GM18909 (cell line): ENCODE results near the gene PTDSS2.
A peak's percentile ranks its signal among the peaks of the same experiment; 100 is the strongest.
"Not testable (repeated sequence)": the region's sequence is repeated elsewhere in the genome, so short reads cannot be mapped to it uniquely, and the experiment has no call there.

ENCODE experiments used
- ATAC-seq: cut with Tn5 transposase; IDR thresholded peaks from one replicate; pipeline ENCODE4 v1.9.1; 2021; ENCODE audit warnings: mild to moderate bottlenecking; ENCODE audit not compliant: unreplicated experiment, poor library complexity

The PTDSS2 gene

DNA sequence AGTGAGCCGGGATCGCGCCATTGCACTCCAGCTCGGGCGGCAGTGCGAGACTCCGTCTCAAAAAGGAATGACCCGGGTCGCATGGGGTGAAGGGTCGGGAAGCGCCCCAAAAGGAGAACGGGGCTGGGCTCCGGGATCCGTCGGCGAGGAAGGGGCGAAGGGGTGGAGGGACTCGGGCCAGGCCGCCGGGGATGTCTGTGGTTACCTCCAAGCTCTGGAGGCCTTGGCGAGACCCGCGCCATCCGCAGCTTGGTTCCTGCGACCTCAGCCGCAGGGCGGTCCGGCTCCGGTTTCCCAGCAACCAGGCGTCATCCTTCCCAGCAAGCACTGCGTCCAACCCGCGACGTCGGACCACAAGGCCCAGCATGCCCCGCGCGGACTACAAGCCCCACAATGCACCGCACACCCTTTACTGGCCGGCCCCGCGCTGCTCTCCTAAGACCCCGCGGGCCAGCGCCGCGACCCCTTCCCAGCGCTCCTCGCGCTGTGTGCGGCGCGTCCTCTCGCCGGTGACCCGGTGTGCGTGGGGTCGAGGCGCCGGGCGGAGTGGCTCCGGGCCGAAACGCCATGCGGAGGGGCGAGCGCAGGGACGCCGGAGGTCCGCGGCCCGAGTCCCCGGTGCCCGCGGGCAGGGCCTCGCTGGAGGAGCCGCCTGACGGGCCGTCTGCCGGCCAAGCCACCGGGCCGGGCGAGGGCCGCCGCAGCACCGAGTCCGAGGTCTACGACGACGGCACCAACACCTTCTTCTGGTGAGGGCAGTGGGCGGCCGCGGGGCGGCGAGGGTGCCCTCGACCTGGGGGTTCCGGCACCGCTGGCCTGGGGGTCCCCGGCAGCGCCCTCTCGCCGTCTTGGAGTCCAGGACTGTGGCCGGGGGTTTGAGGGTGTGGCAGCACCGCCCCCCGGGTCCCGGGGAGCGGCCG, at the start of gene PTDSS2:
TSS of gene PTDSS2 (plus strand) at position 391 of the 920 bp plus-strand sequence. CDS start at position 568, 177 bp downstream.
- ATAC-seq = peak; percentile 82

DNA sequence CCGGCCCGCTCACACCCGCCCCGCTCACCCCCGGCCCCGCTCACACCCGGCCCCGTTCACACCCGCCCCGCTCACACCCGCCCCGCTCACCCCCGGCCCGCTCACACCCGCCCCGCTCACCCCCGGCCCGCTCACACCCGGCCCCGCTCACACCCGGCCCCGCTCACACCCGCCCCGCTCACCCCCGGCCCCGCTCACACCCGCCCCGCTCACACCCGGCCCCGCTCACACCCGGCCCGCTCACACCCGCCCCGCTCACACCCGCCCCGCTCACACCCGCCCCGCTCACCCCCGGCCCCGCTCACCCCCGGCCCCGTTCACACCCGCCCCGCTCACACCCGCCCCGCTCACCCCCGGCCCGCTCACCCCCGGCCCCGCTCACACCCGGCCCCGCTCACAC, 48.9 kb upstream of the PTDSS2 start:
- not testable (repeated sequence) for ATAC-seq

DNA sequence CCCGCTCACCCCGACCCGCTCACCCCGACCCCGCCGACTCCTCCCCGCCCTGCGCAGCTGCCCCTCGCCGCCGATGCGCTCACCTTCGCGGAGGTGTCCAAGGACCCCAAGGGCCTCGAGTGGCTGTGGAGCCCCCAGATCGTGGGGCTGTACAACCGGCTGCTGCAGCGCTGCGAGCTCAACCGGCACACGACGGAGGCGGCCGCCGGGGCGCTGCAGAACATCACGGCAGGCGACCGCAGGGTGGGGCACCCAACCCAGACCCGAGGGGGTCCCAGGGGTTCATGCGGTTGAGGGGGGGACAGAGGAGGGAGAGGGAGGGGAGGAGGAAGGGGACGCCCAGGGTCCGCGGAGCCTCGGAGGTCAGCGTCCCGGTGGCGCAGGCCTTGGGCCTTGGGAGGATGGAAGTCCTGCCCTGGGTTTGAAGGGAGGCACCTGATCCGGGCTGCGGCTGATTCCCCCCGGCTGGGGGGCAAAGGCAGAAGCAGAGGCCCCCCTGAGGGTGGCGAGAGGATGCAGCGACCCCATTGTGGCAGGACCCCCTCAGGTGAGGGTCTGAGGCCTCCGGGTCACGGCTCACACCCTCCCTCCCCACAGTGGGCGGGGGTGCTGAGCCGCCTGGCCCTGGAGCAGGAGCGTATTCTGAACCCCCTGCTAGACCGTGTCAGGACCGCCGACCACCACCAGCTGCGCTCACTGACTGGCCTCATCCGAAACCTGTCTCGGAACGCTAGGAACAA, 46.9 kb upstream of the PTDSS2 start:
- no peak for ATAC-seq

DNA sequence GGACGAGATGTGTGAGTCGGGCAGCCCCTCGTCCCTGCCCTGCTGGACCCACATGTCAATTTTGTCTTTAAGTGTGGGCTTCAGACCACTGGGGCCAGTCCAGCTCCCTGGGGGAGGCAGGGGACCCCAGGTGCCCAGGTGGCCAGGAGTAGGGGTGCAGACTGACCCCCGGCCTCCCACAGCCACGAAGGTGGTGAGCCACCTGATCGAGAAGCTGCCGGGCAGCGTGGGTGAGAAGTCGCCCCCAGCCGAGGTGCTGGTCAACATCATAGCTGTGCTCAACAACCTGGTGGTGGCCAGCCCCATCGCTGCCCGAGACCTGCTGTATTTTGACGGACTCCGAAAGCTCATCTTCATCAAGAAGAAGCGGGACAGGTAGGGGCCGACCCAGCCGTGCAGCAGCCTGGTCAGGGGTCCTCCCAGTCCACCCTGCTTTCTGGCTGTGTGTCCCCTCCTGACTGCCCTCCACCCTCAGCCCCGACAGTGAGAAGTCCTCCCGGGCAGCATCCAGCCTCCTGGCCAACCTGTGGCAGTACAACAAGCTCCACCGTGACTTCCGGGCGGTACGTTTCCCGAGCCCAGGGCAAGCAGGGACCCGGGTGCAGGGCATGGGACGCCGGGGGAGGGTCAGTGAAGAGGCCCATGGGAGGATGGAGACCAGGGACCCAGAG, 46.2 kb upstream of the PTDSS2 start:
- no peak for ATAC-seq

DNA sequence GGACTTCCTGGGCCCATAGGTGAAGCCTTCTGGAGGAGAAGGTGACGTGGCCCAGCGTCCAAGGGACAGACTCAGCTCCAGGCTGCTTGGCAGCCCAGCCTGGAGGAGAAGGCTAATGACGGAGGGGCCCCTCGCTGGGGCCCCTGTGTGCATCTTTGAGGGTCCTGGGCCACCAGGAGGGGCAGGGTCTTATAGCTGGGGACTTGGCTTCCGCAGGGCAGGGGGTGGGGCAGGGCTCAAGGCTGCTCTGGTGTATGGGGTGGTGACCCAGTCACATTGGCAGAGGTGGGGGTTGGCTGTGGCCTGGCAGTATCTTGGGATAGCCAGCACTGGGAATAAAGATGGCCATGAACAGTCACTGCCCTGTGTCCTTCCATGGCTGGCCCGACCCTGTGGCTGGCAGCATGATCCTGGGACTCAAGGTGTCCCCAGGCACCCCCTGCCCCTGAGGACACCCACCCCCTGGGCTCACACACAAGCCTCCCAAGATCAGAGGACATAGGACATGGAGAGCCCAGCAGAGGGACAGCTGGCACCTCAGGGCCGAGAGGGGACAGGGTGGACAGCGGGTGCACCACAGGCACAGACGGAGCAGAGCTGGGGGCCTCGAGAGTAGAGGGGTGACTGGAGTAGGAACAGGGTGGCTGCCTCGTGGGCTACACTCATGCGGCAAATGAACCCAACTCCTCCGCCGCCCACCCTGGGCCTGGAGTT, 45.4 kb upstream of the PTDSS2 start:
- no peak for ATAC-seq

DNA sequence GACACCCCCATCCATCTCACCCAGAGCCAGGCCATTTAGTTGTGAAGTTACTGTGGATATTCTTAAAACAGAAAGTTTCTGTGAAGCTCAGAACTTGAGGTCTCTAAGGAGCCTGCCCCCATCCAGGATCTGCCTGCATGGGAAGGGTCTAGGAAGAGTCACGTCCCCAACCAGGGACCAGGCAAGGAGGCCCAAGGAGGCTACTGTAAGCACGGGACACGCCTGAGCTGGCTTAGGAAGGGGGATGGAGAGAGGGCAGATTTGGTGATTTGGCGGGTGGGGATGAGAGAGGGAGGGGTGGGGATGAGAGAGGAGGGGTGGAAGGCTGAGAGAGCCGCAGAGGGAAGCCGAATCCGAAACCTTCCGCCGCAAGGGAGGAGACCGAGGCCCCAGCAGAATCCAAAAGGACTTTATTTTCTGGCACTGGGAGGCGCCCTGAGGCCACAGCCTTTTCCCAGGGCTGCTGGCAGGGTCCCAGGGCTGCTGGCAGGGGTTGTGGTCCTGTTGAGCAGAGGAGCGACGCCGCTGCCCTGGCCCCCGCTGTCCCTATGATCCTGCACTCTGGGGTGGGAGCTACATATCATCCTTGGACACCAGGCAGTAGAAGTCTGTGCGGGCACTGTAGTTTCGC, 44.6 kb upstream of the PTDSS2 start:
- ATAC-seq = no peak

DNA sequence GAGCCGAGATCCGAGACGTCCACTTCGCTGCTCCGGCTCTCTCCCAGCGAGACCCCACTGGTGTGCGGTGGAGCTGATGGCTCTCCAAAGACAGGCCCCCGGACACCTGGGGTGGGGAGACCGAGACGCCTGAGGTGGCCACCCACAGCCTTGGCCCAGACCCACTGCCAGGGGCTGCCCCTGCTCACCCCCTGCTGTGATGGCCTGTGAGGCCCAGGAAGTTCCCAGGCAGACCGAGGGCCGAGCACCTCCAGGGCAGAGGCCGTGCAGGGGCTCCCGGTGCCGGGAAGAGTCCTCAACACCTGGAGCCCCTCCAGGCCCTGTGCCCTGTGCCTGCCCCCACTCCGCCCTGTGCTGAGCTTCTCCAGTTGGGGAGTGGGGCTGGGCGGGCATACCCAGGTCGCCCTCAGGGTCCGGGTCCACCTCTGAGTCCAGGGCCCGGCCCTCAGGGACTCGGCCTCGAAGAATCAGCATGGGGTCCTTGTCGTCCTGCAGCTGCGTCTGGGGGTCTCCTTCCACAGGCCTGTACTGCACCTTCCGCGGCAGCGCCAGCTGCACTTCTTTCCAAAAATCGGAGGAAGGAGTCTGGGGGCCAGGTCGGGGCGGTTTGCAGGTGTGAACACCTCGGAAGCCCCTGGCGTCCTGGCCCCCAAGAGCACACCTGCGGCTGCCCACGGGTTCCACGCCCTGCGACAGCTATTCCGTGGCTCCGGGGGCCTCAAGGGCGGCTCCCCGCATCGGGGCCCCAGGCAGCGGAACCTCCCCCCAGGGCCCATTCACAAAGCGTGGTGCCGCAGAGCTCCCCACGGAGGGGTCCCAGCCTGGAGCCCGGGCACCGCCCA, 43.9 kb upstream of the PTDSS2 start:
- no peak for ATAC-seq

DNA sequence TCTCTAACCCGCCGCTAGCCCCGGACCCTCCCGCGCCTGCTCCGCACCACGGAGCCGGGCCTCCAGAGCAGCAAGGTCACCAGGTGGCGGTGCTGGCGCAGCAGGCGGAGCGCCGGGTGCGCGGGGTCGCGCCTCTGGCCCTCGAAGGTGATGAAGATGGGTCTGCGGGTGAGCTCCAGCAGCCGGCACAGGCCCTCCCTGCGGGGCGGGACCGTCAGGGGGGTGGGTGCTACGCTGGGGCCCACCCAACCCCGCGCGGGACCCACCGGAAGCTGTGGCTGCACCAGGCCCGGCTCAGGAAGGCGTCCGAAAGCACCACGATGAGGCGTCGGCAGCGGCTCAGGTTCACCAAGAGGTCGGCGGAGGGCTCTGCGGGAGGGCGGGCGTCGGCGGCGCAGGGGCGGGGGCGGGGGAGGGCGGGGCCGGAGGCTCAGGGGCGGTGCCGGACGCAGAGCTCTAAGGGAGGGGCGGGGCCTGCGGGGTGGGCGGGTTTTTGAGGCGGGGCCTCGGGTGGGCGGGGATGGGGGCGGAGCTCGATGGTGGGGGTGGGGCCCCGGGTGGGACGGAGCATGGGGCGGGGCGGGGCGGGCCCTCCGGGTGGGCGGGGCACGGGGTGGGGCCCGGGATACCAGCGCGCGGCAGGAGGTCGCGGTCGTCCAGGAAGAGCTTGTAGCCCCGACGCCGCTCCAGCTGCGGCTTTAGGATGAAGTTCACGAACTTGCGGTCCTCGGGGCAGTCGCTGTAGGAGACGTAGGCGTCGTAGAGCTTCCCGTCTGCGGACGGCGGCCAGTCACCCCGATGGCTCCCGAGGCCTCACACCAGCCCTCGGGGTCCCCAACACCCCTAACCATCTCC, 43.1 kb upstream of the PTDSS2 start:
- ATAC-seq = peak; percentile 77

DNA sequence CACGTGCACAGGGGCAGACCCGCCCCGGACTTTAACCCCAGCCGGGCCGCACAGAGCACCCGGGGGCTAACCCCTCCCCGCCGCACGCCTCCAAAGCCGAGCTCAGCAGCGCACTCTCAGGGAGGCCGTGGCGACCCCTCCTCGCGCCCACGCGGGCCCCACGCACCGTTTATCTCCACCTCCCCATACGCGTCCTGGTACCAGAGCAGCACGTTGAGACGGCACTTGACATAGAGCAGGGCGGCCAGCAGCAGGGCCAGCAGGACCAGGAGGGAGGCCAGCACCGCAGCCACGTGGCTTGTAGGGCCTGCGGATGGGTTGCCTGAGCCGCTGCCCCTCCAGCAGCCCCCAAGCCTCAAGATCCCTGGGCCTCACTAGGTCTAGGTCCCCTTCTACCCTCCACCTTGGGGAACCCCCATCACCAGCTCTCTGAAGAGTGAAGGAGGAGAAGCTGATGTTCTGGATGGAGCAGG, 42.4 kb upstream of the PTDSS2 start:
- ATAC-seq = no peak

DNA sequence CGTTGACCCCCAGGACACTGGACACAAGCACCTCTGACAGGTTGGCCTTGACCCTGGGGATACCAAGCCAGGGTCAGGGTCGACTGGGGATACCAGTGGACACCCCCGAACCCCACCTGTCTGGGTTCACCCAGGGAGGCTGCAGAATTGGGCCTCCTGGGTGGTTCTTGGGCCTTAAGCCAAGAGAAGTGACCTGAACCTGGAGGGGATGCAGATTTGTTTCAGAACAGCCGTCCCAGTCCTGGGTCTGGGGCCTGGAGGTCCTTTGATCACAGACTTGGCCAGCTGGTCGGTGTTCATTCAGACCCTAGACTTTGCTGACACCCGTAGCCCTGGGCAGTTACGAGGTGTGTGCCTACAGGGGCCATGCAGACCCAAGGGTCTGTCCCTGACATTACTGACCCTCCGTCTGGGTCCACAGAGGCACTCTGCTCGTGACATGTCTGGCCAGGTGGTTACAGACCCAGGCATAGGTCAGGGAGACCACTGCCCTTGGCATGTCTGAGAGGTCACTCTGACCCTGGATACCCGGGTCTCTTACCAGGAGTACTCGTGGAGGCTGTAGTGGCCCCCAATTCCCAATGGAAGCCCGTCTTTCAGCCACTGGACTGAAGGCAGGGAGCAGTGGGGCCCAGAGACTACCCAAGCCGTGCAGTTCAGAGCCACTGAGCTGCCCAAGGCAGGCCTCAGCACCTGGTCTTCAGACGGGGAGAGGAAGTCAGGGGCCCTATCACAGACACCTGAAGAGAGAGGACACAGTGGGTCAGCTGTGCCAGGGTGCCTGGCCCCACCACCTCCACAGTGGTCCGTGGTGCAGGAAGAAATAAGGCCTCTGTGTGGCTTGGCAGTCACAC, 41.7 kb upstream of the PTDSS2 start:
- ATAC-seq = no peak

DNA sequence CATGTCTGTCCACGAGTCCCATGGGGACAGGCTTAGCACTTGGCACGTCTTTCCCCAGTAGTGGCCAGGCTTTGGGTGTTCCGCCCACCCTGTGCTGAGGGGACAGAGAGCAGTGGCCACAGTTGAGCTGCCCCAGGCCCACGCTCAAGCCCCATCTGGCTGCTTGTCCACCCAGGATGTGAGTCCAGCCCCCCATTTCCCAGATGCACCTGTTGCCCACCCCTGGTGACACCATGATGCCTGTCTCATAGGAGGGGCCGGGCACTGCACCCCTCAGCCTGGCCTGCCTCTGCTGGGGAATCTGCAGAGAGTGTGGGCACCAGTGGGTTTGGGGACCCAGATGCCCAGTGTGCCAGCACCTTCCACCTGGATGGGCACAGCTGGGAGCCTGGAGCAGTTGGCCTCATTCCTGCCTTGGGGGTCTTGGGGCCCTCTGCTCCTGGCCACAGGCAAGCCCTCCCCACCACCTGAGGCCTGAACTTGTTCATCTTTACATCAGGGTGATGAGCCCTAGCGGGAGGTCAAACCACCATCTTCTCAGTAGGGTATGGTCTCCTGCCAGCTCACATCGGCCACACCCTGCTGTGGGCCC, 41.0 kb upstream of the PTDSS2 start:
- ATAC-seq = no peak

DNA sequence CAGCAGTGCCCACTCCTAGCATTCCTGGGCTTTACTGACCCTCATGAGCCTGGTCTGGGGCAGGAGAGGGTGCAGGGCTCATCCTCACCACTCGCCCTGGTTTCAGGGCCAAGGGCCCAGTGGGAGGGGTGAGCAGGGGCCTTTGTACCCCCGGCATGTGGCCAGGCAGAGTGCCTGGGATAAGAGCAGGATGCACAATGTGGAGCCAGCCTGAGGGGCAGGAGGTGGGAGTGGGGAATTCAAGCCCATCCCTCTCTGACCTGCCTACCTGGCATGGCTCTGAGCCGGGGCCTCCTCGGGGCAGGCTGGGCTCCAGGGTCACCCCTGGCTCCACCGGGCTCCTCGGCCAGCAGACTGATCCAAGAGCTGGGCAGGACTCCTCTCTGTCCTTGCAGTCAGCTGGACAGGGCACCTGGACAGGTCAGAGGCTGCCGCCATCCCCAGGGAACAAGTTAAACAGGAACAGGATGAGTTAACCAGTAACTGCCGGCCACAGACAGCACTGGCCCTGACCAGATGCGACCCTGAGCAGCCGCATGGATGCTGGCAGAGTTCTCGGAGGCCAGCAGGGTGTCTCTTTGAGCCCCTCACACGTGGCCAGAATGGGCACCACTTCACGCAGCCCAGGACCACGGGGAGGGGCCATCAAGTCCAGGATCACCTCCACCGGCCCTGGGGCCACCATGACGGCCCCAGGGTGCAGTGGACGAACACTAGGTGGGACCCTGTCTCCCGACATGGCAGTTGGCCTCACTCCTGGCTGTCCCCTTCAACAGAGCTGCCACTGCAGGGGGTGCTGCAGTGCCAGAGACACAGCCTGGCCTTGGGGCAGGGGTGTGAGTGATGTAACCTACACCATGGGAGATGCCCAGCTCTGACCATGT, 40.2 kb upstream of the PTDSS2 start:
- no peak for ATAC-seq

DNA sequence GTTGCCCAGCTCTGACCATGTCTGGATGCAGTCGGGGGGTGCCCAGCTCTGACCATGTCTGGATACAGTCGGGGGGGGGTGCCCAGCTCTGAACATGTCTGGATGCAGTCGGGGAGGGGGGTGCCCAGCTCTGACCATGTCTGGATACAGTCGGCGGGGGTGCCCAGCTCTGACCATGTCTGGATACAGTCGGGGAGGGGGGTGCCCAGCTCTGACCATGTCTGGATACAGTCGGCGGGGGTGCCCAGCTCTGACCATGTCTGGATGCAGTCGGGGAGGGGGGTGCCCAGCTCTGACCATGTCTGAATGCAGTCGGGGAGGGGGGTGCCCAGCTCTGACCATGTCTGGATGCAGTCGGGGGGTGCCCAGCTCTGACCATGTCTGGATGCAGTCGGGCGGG, 39.4 kb upstream of the PTDSS2 start:
- not testable (repeated sequence) for ATAC-seq

DNA sequence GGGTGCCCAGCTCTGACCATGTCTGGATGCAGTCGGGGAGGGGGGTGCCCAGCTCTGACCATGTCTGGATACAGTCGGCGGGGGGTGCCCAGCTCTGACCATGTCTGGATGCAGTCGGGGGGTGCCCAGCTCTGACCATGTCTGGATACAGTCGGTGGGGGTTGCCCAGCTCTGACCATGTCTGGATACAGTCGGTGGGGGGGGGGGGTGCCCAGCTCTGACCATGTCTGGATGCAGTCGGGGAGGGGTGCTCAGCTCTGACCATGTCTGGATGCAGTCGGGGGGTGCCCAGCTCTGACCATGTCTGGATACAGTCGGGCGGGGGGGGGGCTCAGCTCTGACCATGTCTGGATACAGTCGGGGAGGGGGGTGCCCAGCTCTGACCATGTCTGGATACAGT, 38.6 kb upstream of the PTDSS2 start:
- not testable (repeated sequence) for ATAC-seq

DNA sequence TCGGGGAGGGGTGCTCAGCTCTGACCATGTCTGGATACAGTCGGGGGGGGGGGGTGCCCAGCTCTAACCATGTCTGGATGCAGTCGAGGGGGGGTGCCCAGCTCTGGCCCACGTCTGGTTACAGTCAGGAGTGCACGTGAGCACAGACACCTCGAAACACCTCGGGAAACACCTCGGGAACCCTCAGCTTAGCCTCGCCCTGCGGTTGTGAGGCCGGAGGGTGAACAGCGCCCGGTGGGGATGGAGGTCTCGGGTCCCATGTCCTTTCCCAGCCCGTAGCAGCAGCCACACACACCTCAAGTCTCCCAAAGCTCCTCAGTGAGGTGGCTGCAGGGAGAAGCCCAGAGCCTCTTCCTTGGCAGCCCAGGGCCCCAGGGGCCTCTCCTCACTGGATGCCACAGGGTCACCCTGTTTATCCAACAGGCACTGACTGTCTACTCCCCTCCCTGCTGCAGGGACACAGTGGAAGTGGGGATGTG, 37.4 kb upstream of the PTDSS2 start:
- no peak for ATAC-seq
